ENCODE data around the gene DPAGT1. TPM values are rescaled to one million over a fixed set of nuclear protein-coding genes. Genes with fewer than 3 reads are reported as not detected.
A peak's percentile ranks its signal among the peaks of the same experiment; 100 is the strongest.
"Not testable (repeated sequence)": the region's sequence is repeated elsewhere in the genome, so short reads cannot be mapped to it uniquely, and the experiment has no call there.

Gene DPAGT1
- total RNA-seq, 1 donor from 2014 or later: 41.2 TPM

- peaks cover 5% of the 10 kb centered on the region for H3K36me3 Mint-ChIP-seq (ENCODE audit: low read depth)
- H3K27ac Mint-ChIP-seq (ENCODE audit: unreplicated experiment): peak within 1 kb of the TSS; percentile 94
- DNase-seq (ENCODE audit: low spot score): no peak
- TF ChIP-seq, protein P1, sequence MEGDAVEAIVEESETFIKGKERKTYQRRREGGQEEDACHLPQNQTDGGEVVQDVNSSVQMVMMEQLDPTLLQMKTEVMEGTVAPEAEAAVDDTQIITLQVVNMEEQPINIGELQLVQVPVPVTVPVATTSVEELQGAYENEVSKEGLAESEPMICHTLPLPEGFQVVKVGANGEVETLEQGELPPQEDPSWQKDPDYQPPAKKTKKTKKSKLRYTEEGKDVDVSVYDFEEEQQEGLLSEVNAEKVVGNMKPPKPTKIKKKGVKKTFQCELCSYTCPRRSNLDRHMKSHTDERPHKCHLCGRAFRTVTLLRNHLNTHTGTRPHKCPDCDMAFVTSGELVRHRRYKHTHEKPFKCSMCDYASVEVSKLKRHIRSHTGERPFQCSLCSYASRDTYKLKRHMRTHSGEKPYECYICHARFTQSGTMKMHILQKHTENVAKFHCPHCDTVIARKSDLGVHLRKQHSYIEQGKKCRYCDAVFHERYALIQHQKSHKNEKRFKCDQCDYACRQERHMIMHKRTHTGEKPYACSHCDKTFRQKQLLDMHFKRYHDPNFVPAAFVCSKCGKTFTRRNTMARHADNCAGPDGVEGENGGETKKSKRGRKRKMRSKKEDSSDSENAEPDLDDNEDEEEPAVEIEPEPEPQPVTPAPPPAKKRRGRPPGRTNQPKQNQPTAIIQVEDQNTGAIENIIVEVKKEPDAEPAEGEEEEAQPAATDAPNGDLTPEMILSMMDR (IDR thresholded peaks at IDR 0.05): no peak
- H3K4me3 Mint-ChIP-seq (ENCODE audit: unreplicated experiment): peak within 1 kb of the TSS; percentile 80
- no peaks in the 10 kb centered on the region for H3K9me3 Mint-ChIP-seq (ENCODE audit: low read depth)
- peaks cover 43% of the 10 kb centered on the region for H3K4me1 Mint-ChIP-seq (ENCODE audit: low read depth)
- no peaks in the 10 kb centered on the region for H3K27me3 Mint-ChIP-seq (ENCODE audit: low read depth)
Observed at GRCh38 chr11:119106564-119107537, 5.2 kb upstream of the DPAGT1 start, which contains the start of gene C2CD2L. C2CD2L (plus strand) TSS chr11:119107344; CDS start chr11:119107742, 398 bp downstream.

DNA sequence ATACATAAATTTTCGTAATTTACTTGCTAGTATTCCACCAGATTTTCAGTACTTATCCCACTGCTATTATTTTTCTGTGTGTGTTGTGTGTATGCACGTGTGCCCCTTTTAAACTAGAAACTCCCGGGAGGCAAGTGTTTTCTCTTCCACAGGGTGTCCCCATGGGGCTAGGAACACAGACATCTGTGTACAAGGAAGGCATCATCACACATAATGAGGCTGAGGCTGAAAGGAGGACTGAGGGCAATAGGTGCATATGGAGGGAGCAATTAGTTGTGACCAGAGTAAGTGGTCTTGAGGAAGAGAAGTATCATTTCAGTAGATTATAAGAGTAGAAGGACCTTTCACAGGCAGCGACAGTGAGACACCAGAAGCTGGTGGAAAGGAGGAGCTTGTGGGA lies 2.1 kb upstream of the DPAGT1 start:
- peaks cover 50% of the 10 kb centered on the region for H3K4me1 Mint-ChIP-seq (ENCODE audit: low read depth)
- H3K27ac Mint-ChIP-seq (ENCODE audit: unreplicated experiment): peak overlapping the region; percentile 85
- H3K4me3 Mint-ChIP-seq (ENCODE audit: unreplicated experiment): no peak overlapping the region
- H3K36me3 Mint-ChIP-seq (ENCODE audit: low read depth): peaks cover under 1% of the 10 kb centered on the region
- H3K27me3 Mint-ChIP-seq (ENCODE audit: low read depth): no peaks in the 10 kb centered on the region
- no peaks in the 10 kb centered on the region for H3K9me3 Mint-ChIP-seq (ENCODE audit: low read depth)
- TF ChIP-seq, protein P1 (IDR thresholded peaks at IDR 0.05): no peak
- DNase-seq (ENCODE audit: low spot score): no peak

DNA sequence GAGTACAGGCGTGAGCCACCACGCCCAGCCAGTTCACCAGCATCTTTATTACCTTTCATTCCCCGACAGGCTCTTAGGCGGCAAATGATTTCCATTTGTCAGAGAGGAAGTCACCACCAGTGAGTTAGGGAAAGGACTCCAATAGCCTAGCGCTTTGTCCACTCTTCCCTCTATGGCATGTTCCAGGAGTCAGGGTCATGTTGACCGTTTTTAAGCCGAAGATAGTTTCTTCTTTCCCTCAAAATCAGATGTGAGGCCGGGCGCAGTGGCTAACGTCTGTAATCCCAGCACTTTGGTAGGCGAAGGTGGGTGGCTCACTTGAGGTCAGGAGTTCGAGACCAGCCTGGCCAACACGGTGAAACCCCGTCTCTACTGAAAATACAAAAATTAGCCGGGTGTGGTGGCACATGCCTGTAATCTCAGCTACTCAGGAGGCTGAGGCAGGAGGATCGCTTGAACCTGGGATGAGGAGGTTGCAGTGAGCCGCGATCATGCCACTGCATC lies 1.6 kb upstream of the DPAGT1 start:
- H3K9me3 Mint-ChIP-seq (ENCODE audit: low read depth); H3K27me3 Mint-ChIP-seq (ENCODE audit: low read depth); H3K36me3 Mint-ChIP-seq (ENCODE audit: low read depth); DNase-seq (ENCODE audit: low spot score): not testable (repeated sequence)
- Mint-ChIP-seq H3K27ac (ENCODE audit: unreplicated experiment) (peak overlapping the region; percentile 100), H3K4me1 (ENCODE audit: low read depth) (peaks cover 44% of the 10 kb centered on the region), H3K4me3 (ENCODE audit: unreplicated experiment) (peak overlapping the region; percentile 89)

DNA sequence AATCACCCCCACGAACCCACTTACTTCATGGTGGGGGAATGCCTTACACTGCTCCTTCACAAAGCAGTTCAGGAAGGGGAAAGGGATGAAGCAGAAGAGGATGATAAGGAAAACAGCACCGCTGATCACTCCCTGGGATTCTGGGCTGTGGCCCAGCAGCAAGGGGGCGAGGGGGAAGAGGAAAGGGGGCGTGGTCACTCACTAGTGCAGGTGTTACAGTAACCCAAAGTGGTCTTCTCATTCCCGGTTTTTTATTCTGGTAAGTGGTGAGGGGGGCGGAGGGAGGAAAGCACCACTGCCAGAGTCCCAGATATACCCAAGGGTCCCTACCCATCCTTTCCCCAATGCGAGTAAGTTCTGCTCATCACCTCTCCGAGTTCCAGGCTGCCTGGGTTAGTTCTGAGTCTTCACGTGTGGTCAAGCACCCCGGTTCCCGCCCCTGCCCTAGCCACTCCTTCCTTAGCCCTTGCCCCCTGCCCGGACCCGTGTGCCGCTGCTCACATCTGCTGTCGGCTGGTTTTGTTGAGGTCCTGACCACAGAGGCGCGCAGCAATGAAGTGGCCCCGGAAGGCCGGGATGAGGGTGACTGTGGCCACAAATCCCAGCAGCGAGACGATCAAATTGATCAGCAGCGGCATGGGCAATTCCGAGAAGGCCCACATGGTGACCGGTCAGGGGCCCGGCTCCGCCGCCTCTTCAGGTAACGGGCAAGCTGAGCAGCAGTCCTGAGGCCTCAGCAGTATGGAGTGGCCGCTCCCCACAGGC lies 477 bp downstream of the DPAGT1 start:
- H3K4me1 Mint-ChIP-seq (ENCODE audit: low read depth): peaks cover 34% of the 10 kb centered on the region
- H3K27me3 Mint-ChIP-seq (ENCODE audit: low read depth): no peaks in the 10 kb centered on the region
- H3K9me3 Mint-ChIP-seq (ENCODE audit: low read depth): no peaks in the 10 kb centered on the region
- H3K4me3 Mint-ChIP-seq (ENCODE audit: unreplicated experiment): peak overlapping the region; percentile 89
- H3K36me3 Mint-ChIP-seq (ENCODE audit: low read depth): peaks cover 13% of the 10 kb centered on the region
- peak overlapping the region; percentile 100 for H3K27ac Mint-ChIP-seq (ENCODE audit: unreplicated experiment)
- DNase-seq (ENCODE audit: low spot score): peak; percentile 86
- TF ChIP-seq, protein P1 (IDR thresholded peaks at IDR 0.05): peak; percentile 15

GRCh38 chr11:119100246-119100970 lies 1.2 kb downstream of the DPAGT1 start:
- Mint-ChIP-seq H3K4me1 (ENCODE audit: low read depth) (peaks cover 37% of the 10 kb centered on the region), H3K36me3 (ENCODE audit: low read depth) (peaks cover 13% of the 10 kb centered on the region), H3K9me3 (ENCODE audit: low read depth) (no peaks in the 10 kb centered on the region), H3K27me3 (ENCODE audit: low read depth) (no peaks in the 10 kb centered on the region), H3K4me3 (ENCODE audit: unreplicated experiment) (peak overlapping the region; percentile 89), H3K27ac (ENCODE audit: unreplicated experiment) (peak overlapping the region; percentile 100)
- TF ChIP-seq, protein P1 (IDR thresholded peaks at IDR 0.05): peak; percentile 77
- no peak for DNase-seq (ENCODE audit: low spot score)
